Measurements from ENCODE around the gene LDLRAD4.

The LDLRAD4 gene

DNA sequence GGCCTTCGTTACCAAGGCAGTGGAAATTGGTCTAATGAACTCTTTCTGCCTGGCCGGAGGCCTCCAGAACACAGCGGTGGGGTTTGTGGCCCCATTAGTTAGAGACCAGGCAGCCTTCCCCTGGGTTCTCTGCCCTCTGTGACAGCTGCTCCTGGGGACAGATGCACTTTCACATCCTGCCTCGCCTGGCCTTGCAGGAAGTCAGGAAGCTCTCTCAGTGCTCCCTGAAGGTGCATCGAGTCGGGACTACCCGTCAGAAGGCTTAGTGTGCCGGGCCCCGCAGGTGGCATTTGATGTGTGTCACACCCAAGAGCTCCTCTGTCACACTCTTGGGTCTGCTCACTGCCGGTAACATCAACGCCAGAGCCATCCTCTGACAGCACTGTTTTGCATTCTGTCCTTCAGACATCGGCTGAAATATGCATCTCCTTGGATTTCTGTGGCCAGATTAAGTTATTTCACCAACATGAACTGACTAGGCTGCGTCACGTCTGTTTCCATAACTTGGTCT is 158.3 kb downstream of the LDLRAD4 start:
- DNase-seq: no peak

DNA sequence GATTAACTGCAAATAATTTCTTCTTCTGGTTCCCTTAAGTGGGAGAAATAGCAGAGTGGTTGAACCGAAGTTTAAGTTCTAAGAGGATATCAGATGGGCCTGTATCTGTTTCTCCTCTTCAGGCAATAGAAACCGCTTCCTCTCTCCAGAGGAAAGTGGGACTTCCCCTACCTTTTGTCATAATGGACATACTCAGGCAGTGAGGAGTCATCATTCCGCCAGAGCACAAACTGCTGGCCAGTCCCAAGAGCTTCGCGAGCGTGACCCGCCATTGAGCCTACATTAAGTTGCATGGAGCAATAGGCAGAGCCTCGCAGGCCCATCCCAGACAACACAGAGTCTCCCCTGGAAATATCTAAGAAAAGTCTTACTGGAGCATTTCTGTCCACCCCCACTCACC is 158.9 kb downstream of the LDLRAD4 start:
- peak; percentile 86 to 95 for DNase-seq

DNA sequence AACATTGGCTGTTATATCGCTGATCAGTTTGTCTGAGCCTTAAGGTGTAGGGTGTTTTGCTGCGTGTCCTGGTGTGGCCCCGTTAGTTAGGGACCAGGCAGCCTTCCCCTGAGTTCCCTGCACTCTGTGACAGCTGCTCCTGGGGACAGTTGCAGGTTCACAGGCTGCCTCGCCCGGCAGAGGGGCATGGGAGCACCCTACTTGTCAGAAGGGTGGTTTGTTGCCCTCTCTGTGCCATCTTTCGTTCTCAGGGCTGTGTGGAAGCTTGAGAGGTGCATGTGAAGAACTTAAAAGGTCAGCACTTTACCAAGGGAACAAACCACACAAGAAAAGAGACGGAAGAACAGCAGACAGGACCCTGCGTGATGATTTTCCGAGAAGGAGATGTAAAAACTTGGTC is 159.6 kb downstream of the LDLRAD4 start:
- DNase-seq: no peak

GRCh38 chr18:13379062-13379865 is 160.7 kb downstream of the LDLRAD4 start:
- DNase-seq: no peak

- DNase-seq: no peak
These were observed 161.6 kb downstream of the LDLRAD4 start for GRCh38 chr18:13379930-13380690.

DNA sequence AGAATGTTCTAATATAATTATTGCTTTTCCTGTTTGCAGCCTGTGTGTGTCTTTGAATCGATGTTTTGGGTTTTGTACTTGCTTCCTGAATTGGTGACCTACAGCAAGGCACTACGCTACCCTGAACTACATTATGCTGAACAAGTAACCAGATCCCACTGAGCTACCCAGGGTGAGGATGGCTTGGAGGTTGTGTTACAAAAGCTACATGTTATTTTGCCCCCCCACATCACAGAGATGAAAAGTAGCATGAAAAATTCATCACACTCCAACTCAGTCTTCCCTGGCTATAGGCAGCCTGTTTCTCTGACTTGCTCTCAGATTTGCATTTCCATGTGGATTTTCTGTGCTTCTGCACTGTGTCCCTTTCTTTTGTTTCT is 162.1 kb downstream of the LDLRAD4 start:
- DNase-seq: no peak

- DNase-seq: no peak
These were observed 162.8 kb downstream of the LDLRAD4 start for GRCh38 chr18:13381331-13381730.

GRCh38 chr18:13381944-13382365 is 163.4 kb downstream of the LDLRAD4 start:
- DNase-seq: peak; percentile 60 to 70

- DNase-seq: peak; percentile 37 to 54
These were observed 163.9 kb downstream of the LDLRAD4 start for GRCh38 chr18:13382366-13382953.

DNA sequence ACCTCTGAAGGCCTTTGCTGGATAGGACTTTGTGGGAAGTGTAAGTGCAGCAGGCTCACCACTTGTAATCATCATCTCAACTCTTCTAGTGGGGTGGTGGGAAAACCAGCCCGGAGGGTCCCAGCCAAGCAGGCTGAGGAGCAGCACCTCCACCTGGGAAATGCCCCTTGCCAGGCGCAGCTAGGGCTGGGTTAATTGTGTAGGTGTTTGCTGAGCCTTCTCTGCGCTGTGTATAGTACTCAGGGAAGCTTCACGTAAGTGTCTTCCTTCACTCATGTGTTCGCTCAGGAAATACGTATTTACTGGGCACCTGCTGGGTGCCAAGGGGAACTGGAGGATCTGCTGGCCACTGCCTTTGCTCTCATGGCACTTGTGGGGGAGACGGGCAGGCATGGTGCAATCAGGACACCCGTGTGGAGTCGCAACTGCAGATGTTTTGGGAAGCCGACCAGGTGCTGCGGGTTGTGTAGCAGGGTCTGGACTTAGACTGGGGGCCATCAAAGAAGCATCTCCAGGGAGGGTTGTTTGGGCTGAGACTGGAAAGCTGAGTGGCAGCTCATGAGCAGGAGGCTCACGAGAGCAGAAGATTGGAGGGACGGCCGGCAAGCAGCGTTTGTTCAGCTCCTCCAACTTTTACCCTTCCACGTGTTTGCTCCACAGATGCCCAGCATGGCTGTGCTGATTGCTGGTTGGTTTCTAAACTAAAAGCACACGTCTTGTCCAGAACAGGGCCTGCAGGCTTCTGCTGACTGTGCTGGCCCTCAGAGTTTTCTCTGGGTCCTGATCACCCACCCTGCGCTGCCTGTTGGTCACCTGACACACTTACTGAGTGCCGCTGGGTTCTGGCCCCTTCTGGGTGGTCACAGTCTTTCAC is 164.6 kb downstream of the LDLRAD4 start:
- no peak for DNase-seq

DNA sequence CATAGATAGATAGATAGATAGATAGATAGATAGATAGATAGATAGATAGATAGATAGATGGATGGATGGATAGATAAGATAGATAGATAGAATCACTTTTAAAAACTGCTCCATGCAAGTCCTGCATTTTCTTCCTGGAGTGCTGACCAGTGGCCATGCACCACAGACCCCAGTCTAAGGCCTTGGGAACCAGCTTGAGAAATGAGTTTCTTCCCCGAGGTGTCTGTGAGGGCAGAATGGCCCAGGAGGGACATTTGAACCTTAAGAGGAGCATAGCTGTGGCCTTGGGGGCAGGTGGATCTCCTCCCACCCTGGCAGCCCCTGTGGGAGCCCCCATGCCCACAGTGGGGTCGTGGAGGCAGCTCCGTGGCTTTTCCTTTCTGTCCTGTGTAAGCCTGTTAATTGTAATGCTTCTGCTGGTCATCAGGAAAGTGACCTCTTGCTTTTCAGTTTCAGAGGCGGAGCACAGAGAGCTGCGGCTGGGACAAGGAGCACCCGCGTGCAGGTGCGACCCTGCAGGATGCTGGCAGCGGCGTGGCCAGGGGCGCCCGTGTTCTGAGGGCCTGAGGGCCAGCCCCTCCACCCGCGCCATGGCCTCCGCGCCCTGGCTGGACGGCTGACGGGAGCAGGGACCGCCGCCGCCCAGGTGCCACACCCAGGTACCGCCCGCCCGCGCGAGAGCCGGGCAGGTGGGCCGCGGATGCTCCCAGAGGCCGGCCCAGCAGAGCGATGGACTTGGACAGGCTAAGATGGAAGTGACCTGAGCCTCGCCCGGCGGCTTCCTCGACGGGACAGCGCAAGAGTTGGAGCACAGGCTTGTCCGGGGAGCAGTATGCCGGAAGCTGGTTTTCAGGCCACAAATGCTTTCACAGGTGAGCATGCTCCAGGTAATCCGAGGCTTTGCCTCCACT is 168.6 kb downstream of the LDLRAD4 start:
- DNase-seq: no peak

GRCh38 chr18:13387855-13388548 is 169.4 kb downstream of the LDLRAD4 start:
- no peak for DNase-seq

GRCh38 chr18:13388586-13389490 is 170.3 kb downstream of the LDLRAD4 start:
- DNase-seq: no peak

DNA sequence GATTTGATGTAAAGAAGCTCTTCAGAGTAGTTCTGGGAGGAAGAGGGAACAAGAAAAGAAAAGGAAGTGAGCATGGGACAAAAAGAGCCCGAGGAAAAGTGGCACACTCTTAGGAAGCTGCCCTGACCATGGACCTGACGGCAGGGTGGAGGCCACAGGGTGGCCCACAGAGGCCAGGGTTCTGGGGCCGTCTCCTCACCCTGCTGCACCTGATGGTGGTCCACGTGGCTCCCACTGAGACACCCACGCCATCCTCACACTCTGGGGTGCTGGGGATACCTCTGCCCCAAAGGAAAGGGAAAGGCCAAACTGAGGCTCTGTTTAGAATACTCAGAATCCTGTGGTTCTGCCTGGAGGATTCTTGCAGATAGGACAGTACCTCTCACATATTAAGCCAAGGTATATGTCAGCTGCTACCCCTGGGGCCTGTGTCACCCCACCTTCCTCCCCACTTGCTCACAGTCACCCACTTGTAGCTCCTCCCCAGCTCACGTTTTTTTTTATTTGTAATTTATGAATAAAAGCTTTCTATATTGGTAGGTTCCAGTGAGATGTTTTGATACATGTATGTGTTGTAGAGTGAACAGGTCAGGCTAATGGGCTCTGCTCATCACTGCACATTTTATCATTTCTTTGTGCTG is 171.1 kb downstream of the LDLRAD4 start:
- no peak for DNase-seq

- DNase-seq: no peak
These were observed 171.6 kb downstream of the LDLRAD4 start for GRCh38 chr18:13390196-13390595.

DNA sequence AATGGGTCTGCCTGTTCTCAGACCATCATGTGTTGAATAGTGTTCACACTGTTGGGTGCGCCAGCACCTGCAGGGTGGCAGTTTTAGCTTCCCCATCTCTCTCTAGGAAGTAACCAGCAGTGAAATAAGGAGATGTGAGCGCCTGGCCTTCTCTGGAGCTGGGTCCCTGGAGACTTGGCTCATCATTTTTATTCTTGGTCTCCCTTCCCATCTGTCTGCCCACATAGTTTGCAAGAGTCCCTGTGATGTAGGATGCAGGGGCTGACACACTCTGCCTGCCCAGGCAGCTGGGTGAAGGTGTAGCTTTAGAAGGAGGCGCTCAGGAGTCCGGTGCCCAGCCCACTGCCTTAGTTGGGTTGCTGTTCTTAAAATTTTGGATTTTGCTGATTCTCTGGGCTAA is 172.2 kb downstream of the LDLRAD4 start:
- DNase-seq: no peak

DNA sequence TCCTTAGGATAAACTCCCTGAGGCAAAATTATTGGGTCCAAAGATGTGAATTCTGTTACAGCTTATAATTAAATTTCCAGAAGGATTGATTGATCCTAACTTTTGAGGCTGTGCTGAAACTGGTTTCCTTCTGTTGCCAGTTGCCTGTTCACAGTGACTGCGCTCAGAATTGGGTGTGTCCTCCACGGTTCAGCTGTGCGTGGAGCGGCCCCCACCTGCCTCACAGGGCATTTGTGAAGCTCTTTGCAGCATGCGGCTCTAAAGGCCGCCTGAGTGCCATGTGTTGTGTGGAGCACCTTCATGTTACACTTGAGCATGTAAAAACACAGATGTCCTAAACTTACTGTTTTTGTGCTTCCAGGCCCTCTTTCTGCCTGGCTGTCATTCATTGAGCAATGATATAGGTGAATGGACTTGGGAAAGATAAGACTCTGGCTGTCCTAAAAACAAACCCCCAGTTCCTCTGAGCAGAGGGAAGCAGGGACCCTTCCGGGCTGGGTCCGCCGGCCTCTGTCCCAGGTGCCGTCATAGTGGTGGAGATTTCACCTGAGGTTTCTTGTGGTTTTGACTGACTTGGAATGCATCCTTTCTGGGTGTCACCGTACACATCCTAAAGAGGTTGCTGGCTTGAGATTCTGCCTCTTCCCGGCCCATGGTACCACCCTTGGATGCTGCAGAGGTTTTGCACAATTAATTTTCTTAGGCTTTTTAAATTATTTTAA is 173.6 kb downstream of the LDLRAD4 start:
- no peak for DNase-seq

- no peak for DNase-seq
These were observed 174.3 kb downstream of the LDLRAD4 start for GRCh38 chr18:13392899-13393298.

DNA sequence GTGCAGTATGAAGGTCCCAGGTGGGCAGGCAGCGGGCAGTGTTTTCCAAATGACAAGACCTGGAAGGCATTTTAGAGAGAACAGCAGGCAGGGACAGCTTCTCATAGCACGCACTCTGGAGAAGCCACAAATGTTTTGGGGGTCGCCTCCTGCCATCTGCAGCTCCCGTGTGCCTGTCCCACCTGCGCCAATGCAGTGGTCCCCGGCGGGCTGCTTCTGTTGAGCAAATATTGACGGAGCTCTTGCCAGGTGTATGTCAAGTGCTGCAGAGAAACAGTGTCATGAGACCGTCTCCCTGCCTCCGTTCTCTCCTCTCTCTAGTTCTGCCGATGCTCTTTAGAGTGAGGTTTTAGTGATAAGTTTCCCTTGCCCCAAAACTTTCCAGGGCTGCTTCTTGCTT is 174.8 kb downstream of the LDLRAD4 start:
- DNase-seq: no peak
